DMS79 (cell line): ENCODE data around the gene RELT.
"Not testable (repeated sequence)": the region's sequence is repeated elsewhere in the genome, so short reads cannot be mapped to it uniquely, and the experiment has no call there.

Experiments used
- DNase-seq: peaks from one replicate; lab custom pipeline; 2025; lab: John Stamatoyannopoulos, UW

The RELT gene

DNA sequence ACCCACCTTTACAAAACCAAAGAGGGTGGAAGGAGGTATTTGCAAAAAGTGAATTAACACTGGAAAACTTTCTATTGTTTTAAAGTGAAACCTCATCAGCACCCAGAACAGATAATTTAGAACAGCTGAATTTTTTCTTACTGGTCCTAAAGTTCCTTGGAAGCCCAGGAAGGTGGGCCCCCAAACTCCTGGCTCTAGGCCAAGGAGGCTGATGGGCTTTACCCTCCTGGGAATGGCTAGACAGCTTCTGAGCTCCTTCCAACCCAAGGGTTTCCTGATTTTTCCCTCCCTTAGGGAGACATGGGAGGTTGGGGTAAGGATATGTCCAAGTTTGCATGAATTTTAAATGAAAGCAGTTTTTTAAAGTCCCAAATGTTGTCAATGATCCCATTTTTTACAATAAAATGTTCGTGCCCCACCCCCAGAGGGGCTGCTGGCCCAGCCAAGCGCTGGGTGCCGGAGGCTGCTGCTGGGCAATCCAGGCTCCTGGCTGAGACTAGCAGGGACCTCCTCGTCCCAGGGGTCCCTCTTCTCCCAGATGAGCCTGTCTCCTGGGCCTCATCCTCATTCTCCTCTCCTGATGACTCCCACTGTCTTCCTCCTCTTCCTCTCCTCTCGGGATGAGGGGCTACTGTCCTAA, 28.4 kb downstream of the RELT start:
- DNase-seq = no peak

DNA sequence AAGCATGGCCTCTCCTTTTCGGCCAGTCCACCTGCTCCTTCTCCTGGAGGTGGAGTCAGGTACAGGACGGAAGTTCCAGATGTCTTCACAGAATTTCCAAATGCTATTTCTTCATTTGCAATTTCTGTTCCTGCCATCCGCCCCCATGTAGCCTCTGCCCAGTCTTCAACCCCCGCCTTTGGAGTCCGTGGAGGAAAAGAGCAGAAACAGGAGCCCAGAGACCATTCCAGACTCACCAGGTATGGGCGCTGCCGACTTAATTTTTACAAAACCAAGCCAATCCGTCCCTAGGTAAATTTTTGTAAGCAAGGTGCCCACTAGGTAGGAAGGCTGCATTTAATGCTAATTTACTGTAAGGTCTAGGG, 28.9 kb downstream of the RELT start:
- no peak for DNase-seq

DNA sequence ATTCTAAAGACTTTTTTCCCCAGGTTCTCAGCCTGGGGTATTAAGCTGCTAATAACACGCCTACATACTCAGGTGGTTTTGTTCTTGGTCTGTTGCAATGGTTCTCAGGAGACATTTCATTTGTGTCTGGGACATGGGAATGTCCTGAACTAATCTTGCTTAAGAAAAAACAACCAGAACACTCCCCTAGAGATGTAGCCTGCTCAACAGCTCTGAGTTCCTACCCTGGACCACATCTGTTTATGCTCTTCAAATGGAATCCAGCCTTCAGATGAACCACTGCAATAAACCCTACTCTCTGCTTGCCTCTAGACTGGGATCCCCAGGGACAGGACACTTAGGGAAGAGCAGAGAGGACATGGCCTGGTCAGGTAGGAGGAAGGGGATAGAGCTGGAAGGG, 29.9 kb downstream of the RELT start:
- no peak for DNase-seq

- no peak for DNase-seq
Observed at GRCh38 chr11:73406619-73407018, 30.4 kb downstream of the RELT start.

DNA sequence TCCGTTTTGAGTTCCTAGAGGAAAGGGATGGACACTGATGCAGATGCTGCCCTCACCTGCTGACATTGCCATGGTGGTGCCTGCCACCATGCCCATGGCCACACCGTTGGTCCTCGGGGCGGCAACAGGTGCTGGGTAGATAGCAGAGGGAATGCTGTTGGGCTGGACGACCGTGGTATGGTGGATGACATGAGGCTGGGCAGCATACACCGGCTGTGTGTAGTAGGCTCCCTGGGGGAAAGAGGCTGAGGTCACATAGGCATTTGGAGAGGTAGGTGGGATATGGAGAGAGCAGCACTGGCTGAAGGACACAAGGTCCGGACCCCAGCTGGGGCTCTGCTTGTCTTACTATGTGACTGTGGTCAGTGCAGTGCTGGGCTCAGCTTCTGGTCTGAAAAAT, 33.2 kb downstream of the RELT start:
- DNase-seq = no peak

- DNase-seq = no peak
Observed at GRCh38 chr11:73410627-73411026, 34.4 kb downstream of the RELT start.

DNA sequence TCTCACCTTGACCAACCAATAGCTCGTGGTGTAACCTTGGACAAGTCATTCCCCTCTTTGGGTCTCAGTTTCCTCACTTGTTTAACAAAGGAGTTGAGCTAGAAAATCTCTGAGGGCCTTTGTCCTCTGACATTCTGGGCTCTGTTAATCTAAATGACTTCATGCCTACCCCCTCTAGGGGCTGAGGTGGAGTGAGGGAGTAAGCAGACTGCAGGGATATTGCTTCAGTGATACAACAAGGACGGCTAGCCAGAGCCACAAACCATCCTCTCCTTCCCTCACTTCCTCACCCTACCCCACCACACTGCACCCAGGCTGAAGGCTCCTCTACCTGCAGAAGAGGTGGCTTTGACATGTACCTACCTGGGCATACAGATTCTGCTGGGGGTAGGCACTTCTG, 34.8 kb downstream of the RELT start:
- no peak for DNase-seq

DNA sequence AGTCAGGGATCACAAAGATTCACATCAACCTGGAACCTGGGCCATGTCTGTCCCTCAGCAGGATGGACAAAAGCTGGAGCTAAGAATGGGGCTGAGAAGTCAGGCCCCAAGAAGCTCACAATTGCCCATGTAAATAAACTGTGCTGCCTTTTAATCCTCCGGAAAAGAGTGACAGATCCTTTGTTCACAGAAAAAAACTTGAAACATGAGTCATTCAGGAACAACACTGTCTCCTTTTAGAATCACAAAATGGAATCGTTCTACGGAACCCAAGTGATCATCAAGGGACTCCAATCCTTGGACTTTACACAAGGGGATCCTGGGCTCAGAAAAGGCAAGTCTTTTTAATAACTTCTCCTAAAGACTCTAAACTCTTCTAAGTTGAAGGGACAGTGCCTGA, 36.1 kb downstream of the RELT start:
- no peak for DNase-seq

DNA sequence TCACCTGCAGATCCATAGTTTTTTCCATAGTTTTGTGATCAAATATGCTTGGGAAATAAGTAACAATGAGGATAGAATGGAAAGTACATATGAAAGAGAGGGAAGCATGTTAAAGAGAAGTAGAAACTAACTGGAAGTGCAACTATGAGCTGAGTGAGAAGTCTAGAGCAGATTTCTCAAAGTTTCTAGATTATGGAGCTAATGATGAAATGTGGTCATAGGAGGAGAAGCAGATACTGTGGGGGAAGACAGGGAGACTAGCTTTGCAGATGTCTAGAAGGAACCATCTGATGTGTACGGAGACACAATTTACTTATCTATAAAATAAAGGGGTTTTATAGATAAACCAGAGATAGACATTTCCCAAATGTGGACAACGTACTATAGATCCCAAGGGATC, 37.1 kb downstream of the RELT start:
- no peak for DNase-seq

GRCh38 chr11:73414977-73415651, 38.9 kb downstream of the RELT start:
- no peak for DNase-seq

DNA sequence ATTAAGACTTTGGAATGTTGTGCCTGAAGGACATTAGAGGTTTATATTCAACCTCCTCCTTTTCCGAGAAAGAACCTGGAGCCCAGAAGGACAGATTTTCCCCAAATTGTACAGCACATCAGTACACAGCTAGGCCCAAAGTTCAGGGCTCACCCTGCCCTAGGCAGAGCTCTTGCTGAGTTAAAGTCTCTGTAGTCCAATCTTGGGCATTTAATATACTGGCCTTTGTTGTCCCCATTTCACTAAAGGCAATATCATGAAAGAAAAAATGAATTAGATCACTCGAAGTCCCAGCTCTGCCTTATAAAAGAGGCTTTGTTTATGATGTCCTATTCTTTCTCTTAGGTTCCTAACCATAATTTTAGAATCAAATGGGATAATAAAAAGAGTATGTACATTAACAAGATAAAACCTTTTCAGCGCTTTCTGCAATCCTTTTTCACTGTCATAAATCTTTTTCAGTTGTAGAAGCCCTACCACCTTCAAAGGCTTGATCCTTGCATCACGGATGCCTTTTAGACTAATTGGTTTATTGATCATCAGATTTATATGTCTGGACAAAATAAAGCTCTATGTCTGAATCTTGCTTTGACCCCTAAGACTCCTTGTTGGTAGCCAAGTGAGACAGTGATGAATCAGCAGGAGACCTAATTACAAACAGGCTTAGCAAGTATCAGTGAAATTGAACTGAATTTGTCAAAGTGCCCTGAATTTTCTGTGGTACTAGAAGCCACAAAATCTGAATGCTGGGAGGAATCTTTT, 39.8 kb downstream of the RELT start:
- DNase-seq = no peak

GRCh38 chr11:73416786-73417185, 40.6 kb downstream of the RELT start:
- DNase-seq = no peak

DNA sequence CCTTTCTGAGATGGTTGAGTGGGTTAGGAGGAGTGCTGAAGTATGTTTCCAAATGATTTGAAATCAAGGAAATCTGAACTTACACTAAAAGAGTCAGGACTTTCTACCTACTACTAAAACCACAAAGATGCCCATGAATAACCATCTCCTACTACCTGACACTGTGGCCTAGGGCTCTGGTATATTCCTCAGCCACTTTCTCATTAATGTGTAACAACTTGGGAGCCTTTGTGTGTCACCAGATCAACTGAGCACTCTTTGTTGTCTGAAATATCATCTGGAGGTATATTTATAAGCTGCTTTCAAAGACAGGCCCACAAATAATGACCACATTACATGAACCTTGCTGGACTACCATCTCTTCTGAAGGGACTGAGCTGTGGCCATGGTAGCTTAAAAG, 43.9 kb downstream of the RELT start:
- no peak for DNase-seq

GRCh38 chr11:73422886-73423285, 46.7 kb downstream of the RELT start:
- DNase-seq = no peak

- no peak for DNase-seq
Observed at GRCh38 chr11:73423506-73423905, 47.3 kb downstream of the RELT start.

DNA sequence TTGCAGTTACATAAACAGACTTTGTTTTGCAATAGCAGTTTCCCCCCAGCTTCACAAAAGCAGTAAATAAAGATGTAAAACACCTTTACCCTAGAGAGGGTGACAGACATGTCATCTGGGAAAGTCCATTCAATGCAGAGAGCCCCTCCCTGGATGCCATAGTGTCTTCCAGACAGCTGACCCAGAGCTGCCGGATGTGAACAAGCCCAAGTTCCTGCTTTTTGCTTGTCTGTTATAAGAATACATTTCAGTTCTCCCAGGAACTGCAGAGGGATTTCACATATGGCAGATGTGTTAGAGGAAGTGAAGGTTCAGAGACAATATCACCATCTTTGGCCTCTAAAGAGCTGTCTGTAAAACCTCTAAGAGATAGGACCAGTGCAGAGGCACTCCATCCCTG, 48.9 kb downstream of the RELT start:
- no peak for DNase-seq

- DNase-seq = no peak
Observed at GRCh38 chr11:73426219-73426850, 50.1 kb downstream of the RELT start.

- no peak for DNase-seq
Observed at GRCh38 chr11:73428227-73428626, 52.0 kb downstream of the RELT start.

- DNase-seq = no peak
Observed at GRCh38 chr11:73428699-73429098, 52.5 kb downstream of the RELT start.

DNA sequence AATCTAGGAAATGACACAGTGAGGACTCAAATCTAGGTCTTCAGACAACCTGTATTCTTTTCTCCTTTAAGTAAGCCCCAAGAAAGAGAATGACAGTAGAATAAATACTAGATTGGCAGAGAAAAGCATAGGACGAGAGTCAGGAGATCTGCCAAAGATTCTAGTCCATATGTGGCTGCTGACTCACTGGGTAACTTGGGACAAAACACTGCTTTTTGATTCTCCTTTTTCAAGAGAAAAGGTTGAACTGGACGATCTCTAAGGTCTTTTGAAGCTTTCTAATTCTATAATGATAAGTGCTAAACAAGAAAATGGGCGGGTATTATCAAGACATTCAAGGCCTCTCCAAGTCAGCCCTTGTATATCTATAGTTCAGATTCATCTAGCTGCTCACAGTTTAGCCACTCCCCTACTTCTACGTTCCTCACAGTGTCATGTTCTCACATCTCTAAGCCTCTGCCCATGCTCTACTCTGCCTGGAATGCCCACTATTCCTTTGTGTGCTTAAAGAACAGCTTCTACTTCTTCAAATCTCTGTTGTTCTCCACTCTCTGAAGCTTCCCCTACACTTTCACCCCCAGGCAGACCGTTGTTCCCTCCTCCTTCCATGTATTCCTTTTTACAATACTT, 53.0 kb downstream of the RELT start:
- no peak for DNase-seq

DNA sequence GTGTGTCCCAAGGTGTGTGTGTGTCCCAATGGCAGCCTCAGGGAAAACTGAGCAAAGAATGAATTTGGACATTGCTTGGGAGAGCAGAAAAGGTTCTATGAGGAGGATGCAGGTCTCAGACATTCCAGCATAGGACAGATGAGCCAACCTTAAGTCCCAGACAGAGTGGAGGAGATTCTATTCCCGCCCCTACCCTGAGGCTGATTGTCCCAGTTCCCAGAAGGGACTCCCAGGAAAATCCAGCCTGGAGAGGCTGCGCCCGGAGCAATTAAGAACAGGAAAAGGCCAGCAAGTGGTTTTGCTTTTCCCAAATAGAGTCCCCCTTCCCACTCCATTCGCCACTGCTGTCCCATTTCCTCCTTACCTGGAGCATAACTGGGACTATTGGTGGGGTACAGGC, 54.1 kb downstream of the RELT start:
- no peak for DNase-seq

DNA sequence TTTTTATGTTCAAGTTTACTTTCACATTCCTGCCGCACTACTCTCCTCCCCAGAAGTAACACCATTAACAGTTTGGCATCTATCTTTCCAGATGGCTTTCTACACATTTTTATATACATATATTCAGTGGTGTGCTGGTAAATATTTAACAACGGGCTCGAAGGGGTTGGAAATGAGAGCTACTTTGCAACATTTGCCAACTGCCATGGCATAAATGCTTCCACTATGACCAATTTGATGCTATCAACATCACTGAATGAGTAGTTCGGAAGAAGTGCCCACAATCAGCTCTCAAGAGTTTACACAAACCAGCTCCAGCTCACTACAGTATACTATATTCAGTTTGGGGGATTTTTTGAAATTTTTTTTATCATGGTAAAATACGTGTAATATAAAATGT, 55.2 kb downstream of the RELT start:
- no peak for DNase-seq

- not testable (repeated sequence) for DNase-seq
Observed at GRCh38 chr11:73436859-73437258, 60.7 kb downstream of the RELT start.
